CD4-positive, alpha-beta T cell treated with Interleukin-6 at 100 ng/mL for 8 hours (primary cell): ENCODE results near the gene MKNK1.

Experiments used
- DNase-seq: peaks from one replicate; pipeline ENCODE4 v3.0.0-alpha.2; 2020; ENCODE audit warnings: mixed read lengths, low spot score

Gene MKNK1

GRCh38 chr1:46539972-46540371 lies 64.1 kb downstream of the MKNK1 start:
- DNase-seq, result no peak

DNA sequence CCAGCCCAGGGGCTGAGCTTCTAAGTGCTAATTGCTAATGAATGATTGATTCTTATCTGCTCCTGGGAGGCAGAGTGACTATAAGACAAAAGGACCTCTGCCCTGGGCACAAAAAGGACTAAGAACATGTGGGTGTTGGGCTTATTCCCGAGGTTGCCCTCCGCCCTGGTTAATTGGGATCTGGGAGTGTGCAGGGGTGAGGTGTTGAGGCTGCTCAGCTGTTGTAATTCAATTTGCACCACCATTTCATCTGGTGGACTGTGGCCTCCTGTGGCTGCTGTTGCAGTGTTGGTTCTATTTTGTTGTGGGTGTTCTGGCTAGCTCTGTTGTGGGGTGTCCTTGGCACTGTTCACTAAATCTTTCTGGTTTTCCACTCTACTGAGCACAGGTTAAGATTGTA lies 65.9 kb downstream of the MKNK1 start:
- no peak for DNase-seq

DNA sequence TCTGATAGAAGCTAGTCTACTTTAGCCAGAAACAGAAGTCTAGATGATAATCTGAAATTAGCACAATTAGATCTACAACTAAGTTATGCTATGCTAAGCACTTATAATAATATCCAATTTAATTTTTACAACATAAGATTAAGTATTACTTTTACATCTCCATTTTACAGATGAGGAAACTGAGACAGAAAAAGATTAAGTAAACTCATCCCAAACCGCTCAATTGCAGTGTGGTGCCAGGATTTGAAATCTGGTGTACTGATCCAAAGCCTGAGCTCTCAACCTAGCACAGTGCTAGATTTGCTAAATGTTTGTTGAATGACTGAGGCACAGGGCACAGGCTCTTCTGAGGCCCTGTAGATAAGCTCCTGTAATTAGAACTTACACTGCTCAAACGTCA lies 66.4 kb downstream of the MKNK1 start:
- no peak for DNase-seq

GRCh38 chr1:46536527-46536926 lies 67.5 kb downstream of the MKNK1 start:
- no peak for DNase-seq

GRCh38 chr1:46535063-46535462 lies 69.0 kb downstream of the MKNK1 start:
- DNase-seq, result no peak

DNA sequence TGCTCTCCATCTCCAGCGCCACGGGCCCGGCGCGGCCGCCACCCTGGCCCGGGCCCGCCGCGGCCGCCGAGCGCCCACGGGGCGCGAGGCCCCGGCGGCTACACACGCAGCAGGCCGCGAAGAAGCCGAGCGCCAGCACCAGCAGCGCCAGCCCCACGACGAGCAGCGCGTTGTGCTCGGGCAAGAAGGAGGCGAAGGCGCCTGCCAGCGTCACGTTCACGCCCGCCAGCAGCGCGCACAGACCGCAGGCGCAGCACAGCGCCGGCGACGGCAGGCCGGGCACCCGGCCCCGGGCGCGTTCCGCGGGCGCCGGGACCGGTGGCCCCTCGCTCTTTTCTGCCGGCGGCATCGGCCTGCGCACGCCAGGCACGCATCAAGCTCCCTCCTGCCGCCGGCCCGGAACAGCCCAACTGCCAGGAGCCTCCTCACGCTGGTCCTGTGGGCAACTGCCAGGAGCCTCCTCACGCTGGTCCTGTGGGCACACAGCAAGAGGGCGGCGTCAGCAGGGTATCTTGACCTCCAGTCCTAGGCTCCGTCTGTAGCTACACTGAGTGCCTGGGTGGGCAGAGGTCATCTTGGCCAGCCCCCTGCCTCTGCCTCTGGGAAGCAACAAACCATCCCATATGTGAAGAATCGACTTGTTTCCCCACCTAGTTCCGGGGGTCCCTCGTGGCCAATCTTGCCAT lies 70.7 kb downstream of the MKNK1 start:
- DNase-seq, result peak; percentile 37

DNA sequence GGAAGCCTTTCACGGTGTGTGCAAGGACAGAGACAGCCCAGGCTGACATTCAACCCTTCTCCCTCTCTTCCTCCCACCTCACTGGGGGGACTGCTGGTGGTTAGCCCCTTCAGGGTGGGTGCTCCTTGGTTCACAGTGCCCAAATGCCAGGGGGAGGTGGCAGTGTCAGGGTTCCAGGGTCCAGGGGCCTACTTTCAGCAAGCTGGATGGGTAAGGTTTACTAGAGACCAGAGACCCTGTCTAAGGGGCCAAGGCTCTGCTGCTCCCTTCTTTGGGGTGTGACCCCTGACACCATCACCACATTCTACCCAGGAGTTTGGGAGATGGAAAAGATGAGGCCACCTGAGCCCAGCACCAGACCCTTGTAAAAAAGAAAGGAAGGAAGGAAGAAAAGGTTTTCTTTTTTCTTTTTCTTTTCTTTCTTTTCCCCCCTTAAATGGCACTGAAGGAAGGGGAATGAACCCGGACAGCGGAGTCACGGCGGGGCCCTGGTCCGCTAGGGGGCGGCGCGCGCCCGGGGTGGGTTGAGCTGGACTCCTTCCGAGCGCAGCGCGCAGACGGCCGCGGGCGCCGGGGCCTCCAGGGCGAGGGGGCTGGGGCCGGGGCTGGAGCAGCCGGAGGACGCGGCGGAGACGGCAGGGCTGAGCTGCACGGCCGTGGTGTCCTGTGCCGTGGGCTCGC lies 71.4 kb downstream of the MKNK1 start:
- peak; percentile 55 for DNase-seq

DNA sequence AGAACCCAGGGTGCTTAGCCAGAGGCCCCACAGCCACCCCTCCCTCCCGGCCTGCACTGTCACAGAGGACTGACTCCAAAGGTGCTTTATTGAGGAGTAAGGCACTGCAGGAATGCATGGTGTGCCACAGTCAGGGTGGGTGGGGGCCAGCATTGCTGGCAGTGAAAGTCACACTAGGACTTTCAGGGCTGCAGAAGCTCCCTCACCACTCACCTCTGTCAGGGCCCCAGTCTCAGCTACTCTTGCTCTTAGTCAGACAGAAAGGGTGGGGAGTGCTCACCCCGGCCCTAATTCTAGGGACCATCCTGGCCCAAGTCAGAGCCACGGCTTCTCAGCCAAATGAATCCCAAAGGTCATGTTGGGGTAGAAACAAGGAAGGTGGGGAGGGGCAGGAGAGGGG lies 72.0 kb downstream of the MKNK1 start:
- no peak for DNase-seq

DNA sequence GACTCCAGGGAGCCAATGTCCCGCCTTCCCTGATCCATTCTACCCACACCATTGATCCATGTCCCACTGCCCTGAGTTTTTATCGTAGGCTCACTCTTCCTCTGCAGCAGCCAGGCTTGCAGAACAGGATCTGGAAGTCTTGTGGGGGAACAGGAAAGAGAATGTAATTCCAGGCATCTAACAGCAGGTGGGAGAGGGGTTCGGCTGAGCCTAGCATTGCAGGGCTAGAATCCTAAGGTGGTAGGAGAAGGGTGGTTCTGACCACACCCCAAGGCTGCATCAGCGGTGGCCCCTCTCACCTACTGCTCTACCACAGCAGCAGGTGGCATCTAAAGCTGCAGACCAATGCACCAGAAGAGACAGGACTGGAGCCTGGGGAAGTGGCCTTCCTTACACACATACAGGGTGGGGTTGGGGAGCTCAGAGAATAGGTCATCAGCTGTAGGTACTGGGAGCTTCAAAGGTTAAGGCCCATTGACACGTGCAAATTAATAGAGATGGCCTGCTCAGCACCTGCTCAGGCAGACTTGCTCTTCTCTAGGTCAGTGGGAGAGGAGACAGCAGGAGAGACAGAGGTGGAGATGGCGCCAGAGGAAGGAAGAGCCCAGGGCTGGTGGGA lies 73.2 kb downstream of the MKNK1 start:
- DNase-seq, result no peak

- DNase-seq, result no peak
Observed at GRCh38 chr1:46530311-46530710, 73.8 kb downstream of the MKNK1 start.

- DNase-seq, result no peak
Observed at GRCh38 chr1:46529031-46529630, 74.9 kb downstream of the MKNK1 start.

DNA sequence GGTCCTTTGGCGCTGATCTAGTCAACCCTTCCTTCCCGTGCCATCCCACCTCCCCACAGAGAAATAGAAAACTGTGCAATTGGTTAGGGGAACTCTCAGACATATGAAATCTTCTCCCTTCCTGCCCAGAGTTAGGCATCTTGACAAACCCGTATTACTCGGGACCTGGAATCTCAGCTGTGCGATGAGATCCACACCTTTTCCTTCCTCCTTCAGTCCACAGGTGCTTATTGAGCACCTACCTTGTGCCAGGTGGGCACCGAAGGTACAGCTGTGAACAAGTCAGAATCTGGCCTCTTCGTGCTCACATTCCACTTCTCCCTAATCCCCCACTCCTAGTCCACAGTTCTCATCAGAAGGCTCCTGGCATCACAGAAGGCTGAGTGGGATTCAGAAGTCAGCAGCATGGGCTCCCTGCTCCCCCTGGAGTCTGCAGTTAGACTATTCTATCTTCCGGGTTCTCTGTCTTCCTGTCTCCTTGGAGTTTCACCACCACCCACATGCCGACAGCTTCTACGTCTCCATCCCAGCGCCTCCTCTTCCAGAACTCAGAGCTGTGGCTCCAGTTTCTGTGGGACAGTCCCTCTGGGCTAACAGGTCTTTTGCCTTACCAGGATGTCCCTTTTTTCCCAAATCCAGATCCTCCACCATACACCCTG lies 75.6 kb downstream of the MKNK1 start:
- DNase-seq, result no peak

GRCh38 chr1:46527474-46528296 lies 76.4 kb downstream of the MKNK1 start:
- DNase-seq, result peak; percentile 60

GRCh38 chr1:46526691-46527291 lies 77.3 kb downstream of the MKNK1 start:
- DNase-seq, result no peak

GRCh38 chr1:46526013-46526690 lies 77.9 kb downstream of the MKNK1 start:
- no peak for DNase-seq

- no peak for DNase-seq
Observed at GRCh38 chr1:46525253-46525983, 78.7 kb downstream of the MKNK1 start.

GRCh38 chr1:46524843-46525242 lies 79.2 kb downstream of the MKNK1 start:
- no peak for DNase-seq

- no peak for DNase-seq
Observed at GRCh38 chr1:46523496-46524353, 80.3 kb downstream of the MKNK1 start.

DNA sequence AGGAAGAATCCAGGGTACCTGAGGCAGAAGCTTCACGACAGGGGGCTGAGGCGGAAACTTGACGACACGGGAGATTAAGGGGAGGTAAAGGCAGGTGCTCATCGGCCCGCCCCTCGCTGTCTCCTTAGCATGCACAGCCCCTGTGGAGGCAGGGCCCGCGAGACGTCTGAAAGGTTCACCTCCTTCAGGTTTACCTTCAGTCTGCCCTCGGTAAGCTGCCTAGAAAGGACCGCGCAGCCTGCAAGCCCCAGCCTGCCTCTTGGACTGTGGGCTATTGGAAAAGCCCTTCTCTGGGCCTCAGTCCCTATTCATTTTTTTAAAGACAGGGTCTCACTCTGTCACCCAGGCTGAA lies 81.1 kb downstream of the MKNK1 start:
- DNase-seq, result no peak
